ENCODE results near the gene CAMK2D. TPM values are rescaled to one million over a fixed set of nuclear protein-coding genes. Genes with fewer than 3 reads are reported as not detected.

The CAMK2D gene
- polyA plus RNA-seq, 3 donors, result 10.4 to 30.6 (median 19.6) TPM

DNA sequence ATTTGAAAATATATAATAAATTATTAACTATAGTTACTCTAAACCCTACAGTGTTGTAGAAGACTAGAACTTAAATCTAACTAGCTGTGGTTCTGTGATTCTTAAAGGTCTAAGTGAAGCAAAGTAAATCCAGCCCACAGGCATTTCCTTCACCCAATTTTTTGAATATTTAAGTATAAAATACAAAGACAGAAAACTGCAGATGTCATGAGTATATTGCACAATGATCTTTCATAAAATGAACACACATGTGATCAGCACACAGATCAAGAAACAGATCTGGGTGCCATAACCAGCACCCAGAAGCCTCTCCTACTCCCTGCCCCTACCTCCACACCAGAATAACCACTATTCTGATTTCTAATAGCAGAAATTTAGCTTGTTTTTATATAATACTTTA is 82.9 kb downstream of the CAMK2D start:
- Histone ChIP-seq H3K27ac (ENCODE audit: low read depth in 1 of 2, low read length in 2 of 2) (no peak overlapping the region), H3K27me3 (ENCODE audit: control insufficient read depth in 2 of 2, insufficient read depth in 2 of 2, low read length in 2 of 2) (no peaks in the 10 kb centered on the region), H4K20me1 (ENCODE audit: insufficient read depth, low read length) (peaks cover 14% of the 10 kb centered on the region), H3K36me3 (replicated peaks in 1 of 2; ENCODE audit: control insufficient read depth in 1 of 2, insufficient read depth in 2 of 2, low read length in 2 of 2) (no peaks in the 10 kb centered on the region), H3K9ac (ENCODE audit: insufficient read depth, low read length, poor library complexity, severe bottlenecking) (no peak overlapping the region), H3K4me1 (ENCODE audit: control insufficient read depth in 1 of 2, insufficient read depth in 2 of 2, low read length in 2 of 2) (no peaks in the 10 kb centered on the region), H2AFZ (ENCODE audit: insufficient read depth, low read depth, low read length, poor library complexity, severe bottlenecking) (no peak overlapping the region), H3K79me2 (ENCODE audit: insufficient read depth, low read length) (no peaks in the 10 kb centered on the region), H3K4me2 (replicated peaks; ENCODE audit: extremely low read depth, low read length, poor library complexity, severe bottlenecking) (no peak overlapping the region), H3K9me3 (replicated peaks in 1 of 2; ENCODE audit: control insufficient read depth in 1 of 2, insufficient read depth in 1 of 2, low read length in 2 of 2) (peaks cover 8 to 13% of the 10 kb centered on the region in 2 donors), H3K4me3 (replicated peaks in 1 of 3; ENCODE audit: low read depth in 2 of 3, low read length in 3 of 3) (no peak overlapping the region)
- no peak for DNase-seq
- Mint-ChIP-seq H3K36me3 (peaks cover 6 to 9% of the 10 kb centered on the region in 2 donors), H3K27me3 (ENCODE audit: low read depth in 3 of 3) (no peaks in the 10 kb centered on the region), H3K4me1 (peaks cover 20% of the 10 kb centered on the region), H3K9me3 (peaks cover 3 to 13% (median 9%) of the 10 kb centered on the region in 7 donors), H3K4me3 (no peak overlapping the region), H3K27ac (peak overlapping the region in 1 of 7 donors; percentile 28)
- intact Hi-C loops (cut with micrococcal nuclease), result no loop called here
- TF ChIP-seq, protein P1, sequence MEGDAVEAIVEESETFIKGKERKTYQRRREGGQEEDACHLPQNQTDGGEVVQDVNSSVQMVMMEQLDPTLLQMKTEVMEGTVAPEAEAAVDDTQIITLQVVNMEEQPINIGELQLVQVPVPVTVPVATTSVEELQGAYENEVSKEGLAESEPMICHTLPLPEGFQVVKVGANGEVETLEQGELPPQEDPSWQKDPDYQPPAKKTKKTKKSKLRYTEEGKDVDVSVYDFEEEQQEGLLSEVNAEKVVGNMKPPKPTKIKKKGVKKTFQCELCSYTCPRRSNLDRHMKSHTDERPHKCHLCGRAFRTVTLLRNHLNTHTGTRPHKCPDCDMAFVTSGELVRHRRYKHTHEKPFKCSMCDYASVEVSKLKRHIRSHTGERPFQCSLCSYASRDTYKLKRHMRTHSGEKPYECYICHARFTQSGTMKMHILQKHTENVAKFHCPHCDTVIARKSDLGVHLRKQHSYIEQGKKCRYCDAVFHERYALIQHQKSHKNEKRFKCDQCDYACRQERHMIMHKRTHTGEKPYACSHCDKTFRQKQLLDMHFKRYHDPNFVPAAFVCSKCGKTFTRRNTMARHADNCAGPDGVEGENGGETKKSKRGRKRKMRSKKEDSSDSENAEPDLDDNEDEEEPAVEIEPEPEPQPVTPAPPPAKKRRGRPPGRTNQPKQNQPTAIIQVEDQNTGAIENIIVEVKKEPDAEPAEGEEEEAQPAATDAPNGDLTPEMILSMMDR (IDR thresholded peaks at IDR 0.05), result no peak

DNA sequence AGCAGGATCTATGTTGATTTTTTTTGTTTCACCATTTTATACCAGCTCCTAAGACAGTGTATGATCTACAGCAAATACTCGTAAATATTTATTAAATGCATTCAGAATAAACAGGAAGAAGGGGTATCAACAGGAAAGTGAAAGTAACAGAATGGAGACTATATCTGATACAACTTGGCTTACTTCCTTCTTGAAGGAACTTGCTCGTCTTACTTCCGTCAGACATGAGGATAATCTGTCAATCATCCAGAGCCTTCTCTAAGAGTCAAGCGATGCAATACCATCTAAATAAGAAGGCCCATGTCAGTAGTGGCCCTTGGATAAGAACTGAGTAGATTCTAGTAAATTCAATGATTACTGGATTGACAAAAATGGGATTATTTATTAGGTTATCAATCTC is 84.2 kb downstream of the CAMK2D start:
- Mint-ChIP-seq H3K4me1 (peaks cover 24% of the 10 kb centered on the region), H3K4me3 (no peak overlapping the region), H3K9me3 (peaks cover 3 to 13% (median 9%) of the 10 kb centered on the region in 7 donors), H3K36me3 (peaks cover 6 to 9% of the 10 kb centered on the region in 2 donors), H3K27ac (no peak overlapping the region), H3K27me3 (ENCODE audit: low read depth in 3 of 3) (peaks cover 0 to 2% (median 1%) of the 10 kb centered on the region in 3 donors)
- Histone ChIP-seq H3K9me3 (replicated peaks in 1 of 2; ENCODE audit: control insufficient read depth in 1 of 2, insufficient read depth in 1 of 2, low read length in 2 of 2) (peaks cover 8 to 13% of the 10 kb centered on the region in 2 donors), H3K79me2 (ENCODE audit: insufficient read depth, low read length) (no peaks in the 10 kb centered on the region), H3K4me2 (replicated peaks; ENCODE audit: extremely low read depth, low read length, poor library complexity, severe bottlenecking) (no peak overlapping the region), H3K27ac (ENCODE audit: low read depth in 1 of 2, low read length in 2 of 2) (no peak overlapping the region), H3K36me3 (replicated peaks in 1 of 2; ENCODE audit: control insufficient read depth in 1 of 2, insufficient read depth in 2 of 2, low read length in 2 of 2) (no peaks in the 10 kb centered on the region), H4K20me1 (ENCODE audit: insufficient read depth, low read length) (peaks cover 17% of the 10 kb centered on the region), H2AFZ (ENCODE audit: insufficient read depth, low read depth, low read length, poor library complexity, severe bottlenecking) (no peak overlapping the region), H3K9ac (ENCODE audit: insufficient read depth, low read length, poor library complexity, severe bottlenecking) (no peak overlapping the region), H3K4me3 (replicated peaks in 1 of 3; ENCODE audit: low read depth in 2 of 3, low read length in 3 of 3) (no peak overlapping the region), H3K27me3 (ENCODE audit: control insufficient read depth in 2 of 2, insufficient read depth in 2 of 2, low read length in 2 of 2) (no peaks in the 10 kb centered on the region), H3K4me1 (ENCODE audit: control insufficient read depth in 1 of 2, insufficient read depth in 2 of 2, low read length in 2 of 2) (no peaks in the 10 kb centered on the region)
- TF ChIP-seq, protein P1 (IDR thresholded peaks at IDR 0.05), result no peak
- WGBS (ENCODE audit: insufficient coverage), result no CpG with 5 or more reads among the region's 4 CpGs
- intact Hi-C loops (cut with micrococcal nuclease), result no loop called here
- peak; percentile 9 to 18 (median 11) for DNase-seq

All from CD14-positive monocyte (primary cell).